ENCODE results near the gene SREBF2.

The SREBF2 gene

GRCh38 chr22:41830174-41830573, 2.7 kb upstream of the SREBF2 start:
- TF ChIP-seq TAF1 (IDR thresholded peaks at IDR 0.05; ENCODE audit: borderline replicate concordance, insufficient read depth, low read length), result no peak
- no peak for TF ChIP-seq POLR2AphosphoS5 (IDR thresholded peaks at IDR 0.05; ENCODE audit: low read depth, low read length)
- no peak for TF ChIP-seq SIN3A (IDR thresholded peaks at IDR 0.05; ENCODE audit: borderline replicate concordance, insufficient read depth, low read length)
- no peak for TF ChIP-seq FOXP2 (optimal IDR thresholded peaks at IDR 0.05; ENCODE audit: borderline replicate concordance, extremely low read depth, extremely low read length, insufficient read depth)
- TF ChIP-seq REST (IDR thresholded peaks at IDR 0.05; ENCODE audit: insufficient read depth in 1 of 2, low read depth in 2 of 2, low read length in 2 of 2), result no peak

GRCh38 chr22:41831383-41831782, 1.5 kb upstream of the SREBF2 start:
- TF ChIP-seq POLR2AphosphoS5 (IDR thresholded peaks at IDR 0.05; ENCODE audit: low read depth, low read length), result no peak
- no peak for TF ChIP-seq TAF1 (IDR thresholded peaks at IDR 0.05; ENCODE audit: borderline replicate concordance, insufficient read depth, low read length)
- TF ChIP-seq SIN3A (IDR thresholded peaks at IDR 0.05; ENCODE audit: borderline replicate concordance, insufficient read depth, low read length), result no peak
- no peak for TF ChIP-seq FOXP2 (optimal IDR thresholded peaks at IDR 0.05; ENCODE audit: borderline replicate concordance, extremely low read depth, extremely low read length, insufficient read depth)
- TF ChIP-seq REST (IDR thresholded peaks at IDR 0.05; ENCODE audit: insufficient read depth in 1 of 2, low read depth in 2 of 2, low read length in 2 of 2), result no peak

GRCh38 chr22:41831828-41832552, 915 bp upstream of the SREBF2 start:
- TF ChIP-seq FOXP2 (optimal IDR thresholded peaks at IDR 0.05; ENCODE audit: borderline replicate concordance, extremely low read depth, extremely low read length, insufficient read depth) (no peak), TAF1 (IDR thresholded peaks at IDR 0.05; ENCODE audit: borderline replicate concordance, insufficient read depth, low read length) (no peak), SIN3A (IDR thresholded peaks at IDR 0.05; ENCODE audit: borderline replicate concordance, insufficient read depth, low read length) (no peak), REST (IDR thresholded peaks at IDR 0.05; ENCODE audit: insufficient read depth in 1 of 2, low read depth in 2 of 2, low read length in 2 of 2) (no peak), POLR2AphosphoS5 (IDR thresholded peaks at IDR 0.05; ENCODE audit: low read depth, low read length) (no peak)

- TF ChIP-seq SIN3A (IDR thresholded peaks at IDR 0.05; ENCODE audit: borderline replicate concordance, insufficient read depth, low read length) (no peak), POLR2AphosphoS5 (IDR thresholded peaks at IDR 0.05; ENCODE audit: low read depth, low read length) (no peak)
These were observed 582 bp downstream of the SREBF2 start for GRCh38 chr22:41833369-41834004.

GRCh38 chr22:41834005-41834944, 1.4 kb downstream of the SREBF2 start:
- no peak for TF ChIP-seq SIN3A (IDR thresholded peaks at IDR 0.05; ENCODE audit: borderline replicate concordance, insufficient read depth, low read length)
- TF ChIP-seq FOXP2 (optimal IDR thresholded peaks at IDR 0.05; ENCODE audit: borderline replicate concordance, extremely low read depth, extremely low read length, insufficient read depth), result no peak
- no peak for TF ChIP-seq TAF1 (IDR thresholded peaks at IDR 0.05; ENCODE audit: borderline replicate concordance, insufficient read depth, low read length)
- no peak for TF ChIP-seq POLR2AphosphoS5 (IDR thresholded peaks at IDR 0.05; ENCODE audit: low read depth, low read length)
- no peak for TF ChIP-seq REST (IDR thresholded peaks at IDR 0.05; ENCODE audit: insufficient read depth in 1 of 2, low read depth in 2 of 2, low read length in 2 of 2)

Data from PFSK-1 (cell line).